HG02798 (cell line): ENCODE results near the gene DLG5.

Experiments
- ATAC-seq: cut with Tn5 transposase; IDR thresholded peaks from one replicate; pipeline ENCODE4 v1.9.1; 2021; ENCODE audit warnings: mild to moderate bottlenecking; ENCODE audit not compliant: unreplicated experiment, poor library complexity

DLG5 gene

GRCh38 chr10:77849039-77849664 lies 77.4 kb downstream of the DLG5 start:
- no peak for ATAC-seq

GRCh38 chr10:77846718-77847311 lies 79.7 kb downstream of the DLG5 start:
- peak; percentile 63 for ATAC-seq

- no peak for ATAC-seq
Measured at GRCh38 chr10:77845451-77845850, 81.1 kb downstream of the DLG5 start.

GRCh38 chr10:77844713-77845445 lies 81.7 kb downstream of the DLG5 start:
- no peak for ATAC-seq

- no peak for ATAC-seq
Measured at GRCh38 chr10:77844177-77844576, 82.4 kb downstream of the DLG5 start.

- no peak for ATAC-seq
Measured at GRCh38 chr10:77843264-77843663, 83.3 kb downstream of the DLG5 start.

GRCh38 chr10:77842652-77843212 lies 83.8 kb downstream of the DLG5 start:
- no peak for ATAC-seq

GRCh38 chr10:77841711-77842375 lies 84.7 kb downstream of the DLG5 start:
- ATAC-seq, result no peak

GRCh38 chr10:77840636-77841035 lies 85.9 kb downstream of the DLG5 start:
- ATAC-seq, result no peak

- no peak for ATAC-seq
Measured at GRCh38 chr10:77837925-77838595, 88.5 kb downstream of the DLG5 start.

GRCh38 chr10:77837248-77837924 lies 89.2 kb downstream of the DLG5 start:
- peak; percentile 96 for ATAC-seq

GRCh38 chr10:77836299-77836820 lies 90.2 kb downstream of the DLG5 start:
- no peak for ATAC-seq

- no peak for ATAC-seq
Measured at GRCh38 chr10:77835669-77836086, 90.9 kb downstream of the DLG5 start.

GRCh38 chr10:77834943-77835668 lies 91.4 kb downstream of the DLG5 start:
- ATAC-seq, result no peak

- ATAC-seq, result no peak
Measured at GRCh38 chr10:77834540-77834939, 92.0 kb downstream of the DLG5 start.

- ATAC-seq, result no peak
Measured at GRCh38 chr10:77833792-77834191, 92.8 kb downstream of the DLG5 start.

GRCh38 chr10:77833225-77833624 lies 93.3 kb downstream of the DLG5 start:
- no peak for ATAC-seq

GRCh38 chr10:77832238-77832637 lies 94.3 kb downstream of the DLG5 start:
- ATAC-seq, result no peak

- no peak for ATAC-seq
Measured at GRCh38 chr10:77829356-77829755, 97.2 kb downstream of the DLG5 start.
